HepG2 (cell line): Measurements from ENCODE around the gene PEMT. TPM values are rescaled to one million over a fixed set of nuclear protein-coding genes. Genes with fewer than 3 reads are reported as not detected.

Experiments
- BCLAF1 ChIP-seq: fragments of 450-650 bp; IDR thresholded peaks from 2 replicates; pipeline ENCODE4 v1.6.1; 2017; ENCODE audit warnings: mild to moderate bottlenecking
- HNF4A ChIP-seq: sonication (generic); formaldehyde crosslinking; IDR thresholded peaks from 2 replicates; pipeline ENCODE4 v1.4.0; 2020; ENCODE audit warnings: missing genetic modification reagents
- HNRNPK ChIP-seq: fragments of 200-400 bp; formaldehyde crosslinking; IDR thresholded peaks from 2 replicates; pipeline ENCODE4 v1.6.1; 2018; ENCODE audit warnings: low read length, low read depth, moderate library complexity, mild to moderate bottlenecking; ENCODE audit not compliant: poor library complexity, severe bottlenecking
- NRL ChIP-seq: sonication (generic); formaldehyde crosslinking; IDR thresholded peaks from 2 replicates; pipeline ENCODE4 v1.5.0; 2020; ENCODE audit warnings: missing genetic modification reagents, mild to moderate bottlenecking, moderate library complexity, borderline replicate concordance
- SNAI1 ChIP-seq: sonication (generic); formaldehyde crosslinking; IDR thresholded peaks from 2 replicates; pipeline ENCODE4 v1.5.0; 2020; ENCODE audit warnings: mild to moderate bottlenecking, missing genetic modification reagents, borderline replicate concordance
- TBL1XR1 ChIP-seq: fragments of 150-350 bp; IDR thresholded peaks from 2 replicates; pipeline ENCODE4 v1.6.1; 2014; ENCODE audit warnings: borderline replicate concordance, low read length; ENCODE audit not compliant: partially characterized antibody
- ZBTB1 ChIP-seq: sonication (generic); formaldehyde crosslinking; IDR thresholded peaks from 2 replicates; pipeline ENCODE4 v1.4.0; 2020; ENCODE audit warnings: missing genetic modification reagents, borderline replicate concordance
- ZBTB8A ChIP-seq: sonication (generic); formaldehyde crosslinking; IDR thresholded peaks from 2 replicates; pipeline ENCODE4 v1.4.0; 2020; ENCODE audit warnings: mild to moderate bottlenecking, low read depth, missing genetic modification reagents, borderline replicate concordance
- ZNF230 ChIP-seq: sonication (generic); formaldehyde crosslinking; IDR thresholded peaks from 2 replicates; pipeline ENCODE4 v1.4.0; 2020; ENCODE audit warnings: mild to moderate bottlenecking, missing genetic modification reagents
- ZNF792 ChIP-seq: IDR thresholded peaks from 2 replicates; pipeline ENCODE4 v1.6.1; 2016
- polyA plus RNA-seq, 8 experiments: library from polyadenylated mRNA; depleted of rRNA in 3 of 8; stranded (reverse) in 7 of 8; unstranded in 1 of 8; fragments of >200 nt; fragmentation: Illumina TruSeq in 4 of 8; extraction: Trizol in 4 of 8; gene quantifications; 2 replicates each; pipeline versions ENCODE4 v1.2.1 to v1.2.3, GENCODE V29; 2011 to 2016; ENCODE audit warnings: low read depth in 4 of 8, missing spikeins in 1 of 8, mixed read lengths in 1 of 8; ENCODE audit not compliant: insufficient read depth in 1 of 8
- total RNA-seq, 5 experiments: library from RNA; depleted of rRNA; stranded (reverse); fragments of >200 nt; fragmentation: Illumina TruSeq; extraction: Trizol; gene quantifications; 2 replicates each; pipeline ENCODE4 v1.2.3, GENCODE V29; 2016; ENCODE audit warnings: low read depth in 1 of 5
- TF ChIP-seq, protein P1 (sequence below): sonication (generic); formaldehyde crosslinking; IDR thresholded peaks from 2 replicates; pipeline ENCODE4 v1.4.0; 2020; ENCODE audit warnings: low read depth, missing genetic modification reagents
- TF ChIP-seq, protein P2 (sequence below): sonication (generic); formaldehyde crosslinking; IDR thresholded peaks from 2 replicates; pipeline ENCODE4 v1.5.1; 2020; ENCODE audit warnings: mild to moderate bottlenecking, missing genetic modification reagents, borderline replicate concordance
- TF ChIP-seq, protein P3 (sequence below): sonication (generic); formaldehyde crosslinking; IDR thresholded peaks from 2 replicates; pipeline ENCODE4 v1.8.0; 2022; ENCODE audit warnings: mild to moderate bottlenecking, missing genetic modification reagents, borderline replicate concordance

The PEMT gene
- total and polyA plus RNA-seq, 2 of the 13 experiments (the other 11 are each of a cell fraction or from before 2014, with no cell fraction given), result 31.7 to 43.6 TPM

GRCh38 chr17:17612085-17613022, 20.8 kb upstream of the PEMT start (continued):
- TF ChIP-seq, protein P1, sequence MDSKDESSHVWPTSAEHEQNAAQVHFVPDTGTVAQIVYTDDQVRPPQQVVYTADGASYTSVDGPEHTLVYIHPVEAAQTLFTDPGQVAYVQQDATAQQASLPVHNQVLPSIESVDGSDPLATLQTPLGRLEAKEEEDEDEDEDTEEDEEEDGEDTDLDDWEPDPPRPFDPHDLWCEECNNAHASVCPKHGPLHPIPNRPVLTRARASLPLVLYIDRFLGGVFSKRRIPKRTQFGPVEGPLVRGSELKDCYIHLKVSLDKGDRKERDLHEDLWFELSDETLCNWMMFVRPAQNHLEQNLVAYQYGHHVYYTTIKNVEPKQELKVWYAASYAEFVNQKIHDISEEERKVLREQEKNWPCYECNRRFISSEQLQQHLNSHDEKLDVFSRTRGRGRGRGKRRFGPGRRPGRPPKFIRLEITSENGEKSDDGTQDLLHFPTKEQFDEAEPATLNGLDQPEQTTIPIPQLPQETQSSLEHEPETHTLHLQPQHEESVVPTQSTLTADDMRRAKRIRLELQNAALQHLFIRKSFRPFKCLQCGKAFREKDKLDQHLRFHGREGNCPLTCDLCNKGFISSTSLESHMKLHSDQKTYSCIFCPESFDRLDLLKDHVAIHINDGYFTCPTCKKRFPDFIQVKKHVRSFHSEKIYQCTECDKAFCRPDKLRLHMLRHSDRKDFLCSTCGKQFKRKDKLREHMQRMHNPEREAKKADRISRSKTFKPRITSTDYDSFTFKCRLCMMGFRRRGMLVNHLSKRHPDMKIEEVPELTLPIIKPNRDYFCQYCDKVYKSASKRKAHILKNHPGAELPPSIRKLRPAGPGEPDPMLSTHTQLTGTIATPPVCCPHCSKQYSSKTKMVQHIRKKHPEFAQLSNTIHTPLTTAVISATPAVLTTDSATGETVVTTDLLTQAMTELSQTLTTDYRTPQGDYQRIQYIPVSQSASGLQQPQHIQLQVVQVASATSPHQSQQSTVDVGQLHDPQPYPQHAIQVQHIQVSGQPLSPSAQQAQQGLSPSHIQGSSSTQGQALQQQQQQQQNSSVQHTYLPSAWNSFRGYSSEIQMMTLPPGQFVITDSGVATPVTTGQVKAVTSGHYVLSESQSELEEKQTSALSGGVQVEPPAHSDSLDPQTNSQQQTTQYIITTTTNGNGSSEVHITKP (CRISPR knock-in tag), result no peak
- TF ChIP-seq ZBTB1 (CRISPR knock-in tag) (no peak), ZNF792 (CRISPR knock-in tag) (no peak), ZBTB8A (CRISPR knock-in tag) (no peak), ZNF230 (CRISPR knock-in tag) (no peak), SNAI1 (CRISPR knock-in tag) (no peak), TBL1XR1 (no peak), NRL (CRISPR knock-in tag) (no peak), BCLAF1 (no peak), HNF4A (peak; percentile 57), HNRNPK (no peak)
- TF ChIP-seq, protein P2, sequence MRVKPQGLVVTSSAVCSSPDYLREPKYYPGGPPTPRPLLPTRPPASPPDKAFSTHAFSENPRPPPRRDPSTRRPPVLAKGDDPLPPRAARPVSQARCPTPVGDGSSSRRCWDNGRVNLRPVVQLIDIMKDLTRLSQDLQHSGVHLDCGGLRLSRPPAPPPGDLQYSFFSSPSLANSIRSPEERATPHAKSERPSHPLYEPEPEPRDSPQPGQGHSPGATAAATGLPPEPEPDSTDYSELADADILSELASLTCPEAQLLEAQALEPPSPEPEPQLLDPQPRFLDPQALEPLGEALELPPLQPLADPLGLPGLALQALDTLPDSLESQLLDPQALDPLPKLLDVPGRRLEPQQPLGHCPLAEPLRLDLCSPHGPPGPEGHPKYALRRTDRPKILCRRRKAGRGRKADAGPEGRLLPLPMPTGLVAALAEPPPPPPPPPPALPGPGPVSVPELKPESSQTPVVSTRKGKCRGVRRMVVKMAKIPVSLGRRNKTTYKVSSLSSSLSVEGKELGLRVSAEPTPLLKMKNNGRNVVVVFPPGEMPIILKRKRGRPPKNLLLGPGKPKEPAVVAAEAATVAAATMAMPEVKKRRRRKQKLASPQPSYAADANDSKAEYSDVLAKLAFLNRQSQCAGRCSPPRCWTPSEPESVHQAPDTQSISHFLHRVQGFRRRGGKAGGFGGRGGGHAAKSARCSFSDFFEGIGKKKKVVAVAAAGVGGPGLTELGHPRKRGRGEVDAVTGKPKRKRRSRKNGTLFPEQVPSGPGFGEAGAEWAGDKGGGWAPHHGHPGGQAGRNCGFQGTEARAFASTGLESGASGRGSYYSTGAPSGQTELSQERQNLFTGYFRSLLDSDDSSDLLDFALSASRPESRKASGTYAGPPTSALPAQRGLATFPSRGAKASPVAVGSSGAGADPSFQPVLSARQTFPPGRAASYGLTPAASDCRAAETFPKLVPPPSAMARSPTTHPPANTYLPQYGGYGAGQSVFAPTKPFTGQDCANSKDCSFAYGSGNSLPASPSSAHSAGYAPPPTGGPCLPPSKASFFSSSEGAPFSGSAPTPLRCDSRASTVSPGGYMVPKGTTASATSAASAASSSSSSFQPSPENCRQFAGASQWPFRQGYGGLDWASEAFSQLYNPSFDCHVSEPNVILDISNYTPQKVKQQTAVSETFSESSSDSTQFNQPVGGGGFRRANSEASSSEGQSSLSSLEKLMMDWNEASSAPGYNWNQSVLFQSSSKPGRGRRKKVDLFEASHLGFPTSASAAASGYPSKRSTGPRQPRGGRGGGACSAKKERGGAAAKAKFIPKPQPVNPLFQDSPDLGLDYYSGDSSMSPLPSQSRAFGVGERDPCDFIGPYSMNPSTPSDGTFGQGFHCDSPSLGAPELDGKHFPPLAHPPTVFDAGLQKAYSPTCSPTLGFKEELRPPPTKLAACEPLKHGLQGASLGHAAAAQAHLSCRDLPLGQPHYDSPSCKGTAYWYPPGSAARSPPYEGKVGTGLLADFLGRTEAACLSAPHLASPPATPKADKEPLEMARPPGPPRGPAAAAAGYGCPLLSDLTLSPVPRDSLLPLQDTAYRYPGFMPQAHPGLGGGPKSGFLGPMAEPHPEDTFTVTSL (CRISPR knock-in tag), result peak; percentile 46; the same call in 1 of the 2 replicates
- TF ChIP-seq, protein P3, sequence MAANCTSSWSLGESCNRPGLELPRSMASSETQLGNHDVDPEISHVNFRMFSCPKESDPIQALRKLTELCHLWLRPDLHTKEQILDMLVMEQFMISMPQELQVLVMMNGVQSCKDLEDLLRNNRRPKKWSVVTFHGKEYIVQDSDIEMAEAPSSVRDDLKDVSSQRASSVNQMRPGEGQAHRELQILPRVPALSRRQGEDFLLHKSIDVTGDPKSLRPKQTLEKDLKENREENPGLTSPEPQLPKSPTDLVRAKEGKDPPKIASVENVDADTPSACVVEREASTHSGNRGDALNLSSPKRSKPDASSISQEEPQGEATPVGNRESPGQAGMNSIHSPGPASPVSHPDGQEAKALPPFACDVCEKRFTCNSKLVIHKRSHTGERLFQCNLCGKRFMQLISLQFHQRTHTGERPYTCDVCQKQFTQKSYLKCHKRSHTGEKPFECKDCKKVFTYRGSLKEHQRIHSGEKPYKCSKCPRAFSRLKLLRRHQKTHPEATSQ (CRISPR knock-in tag), result no peak
